Endothelial cell (in vitro differentiated cells): ENCODE measurements around the gene BCAS1. TPM values are rescaled to one million over a fixed set of nuclear protein-coding genes. Genes with fewer than 3 reads are reported as not detected.

ENCODE experiments used
- DNase-seq: peaks from one replicate; pipeline ENCODE4 v3.0.0; 2021; ENCODE audit warnings: low spot score
- H3K27ac Mint-ChIP-seq: one replicate; pipeline ENCODE4 v1.8.0; 2021; ENCODE audit warnings: mixed read lengths, inconsistent platforms; ENCODE audit not compliant: unreplicated experiment
- H3K27me3 Mint-ChIP-seq: one replicate; pipeline ENCODE4 v1.8.0; 2021; ENCODE audit warnings: mild to moderate bottlenecking, moderate library complexity, mixed read lengths, inconsistent platforms; ENCODE audit not compliant: unreplicated experiment
- H3K36me3 Mint-ChIP-seq: one replicate; pipeline ENCODE4 v1.8.0; 2021; ENCODE audit warnings: mild to moderate bottlenecking, low read depth, mixed read lengths, inconsistent platforms; ENCODE audit not compliant: unreplicated experiment
- H3K4me1 Mint-ChIP-seq: one replicate; pipeline ENCODE4 v1.8.0; 2021; ENCODE audit warnings: mild to moderate bottlenecking, mixed read lengths, inconsistent platforms; ENCODE audit not compliant: unreplicated experiment
- H3K4me3 Mint-ChIP-seq: one replicate; pipeline ENCODE4 v1.8.0; 2021; ENCODE audit warnings: mild to moderate bottlenecking, mixed read lengths, inconsistent platforms; ENCODE audit not compliant: unreplicated experiment
- H3K9me3 Mint-ChIP-seq: one replicate; pipeline ENCODE4 v1.8.0; 2021; ENCODE audit warnings: mixed read lengths, inconsistent platforms; ENCODE audit not compliant: unreplicated experiment
- total RNA-seq: library from RNA; stranded (reverse); fragmentation: NEBNext Ultra II Directional; extraction: Animal tissue kit (Norgen Biotek cat#: 25700); gene quantifications from one replicate; pipeline ENCODE4 v1.2.1, GENCODE V29; 2021; ENCODE audit not compliant: unreplicated experiment
- TF ChIP-seq, protein P1 (sequence below): fragments of 200-600 bp; sonication (generic); IDR thresholded peaks from one replicate; pipeline ENCODE4 v1.5.0; 2021; ENCODE audit warnings: antibody characterized with exemption; ENCODE audit not compliant: unreplicated experiment

Gene BCAS1
- total RNA-seq, 1 donor from 2014 or later = 0.05 TPM

DNA sequence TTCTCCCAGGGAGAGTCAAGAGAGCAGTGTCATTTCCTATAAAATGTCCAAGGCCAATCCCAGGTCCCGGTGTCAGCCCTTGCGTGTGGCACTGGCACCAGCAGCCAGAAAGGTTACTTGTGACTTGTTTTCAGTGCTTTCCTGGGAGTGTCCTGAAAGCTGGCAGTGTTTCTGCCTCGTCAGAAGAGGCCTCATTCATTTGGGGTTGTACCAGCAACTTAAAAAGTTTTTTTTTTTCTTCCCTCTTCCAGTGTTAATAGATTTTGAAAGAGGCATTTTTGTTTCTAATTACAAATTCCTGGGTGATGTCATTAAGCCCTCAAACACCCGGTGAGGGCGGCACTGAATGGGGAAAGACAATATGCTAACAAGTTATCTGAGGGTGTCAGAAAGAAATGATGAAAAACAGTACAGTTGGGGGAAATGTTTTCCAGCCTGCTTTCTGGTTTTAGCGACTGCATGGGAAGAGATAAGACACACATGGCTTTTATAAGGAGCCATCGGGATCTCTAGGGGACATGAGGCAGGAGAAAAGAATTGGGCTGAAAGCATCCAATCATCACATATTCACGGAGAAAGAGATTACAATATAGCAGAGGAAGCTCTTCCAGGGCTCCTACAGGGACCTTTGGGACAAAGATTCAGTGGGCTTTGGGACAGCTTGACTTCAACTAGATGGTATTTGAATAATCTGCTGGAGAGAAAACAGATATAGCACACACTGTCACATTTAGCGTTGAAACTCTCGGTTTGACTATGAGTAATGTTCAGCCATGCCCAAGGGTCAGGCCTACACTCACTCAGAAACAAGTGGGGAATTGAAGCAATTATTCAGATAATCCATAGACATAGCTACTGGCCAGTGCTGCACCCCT, 153.0 kb downstream of the BCAS1 start:
- TF ChIP-seq, protein P1, sequence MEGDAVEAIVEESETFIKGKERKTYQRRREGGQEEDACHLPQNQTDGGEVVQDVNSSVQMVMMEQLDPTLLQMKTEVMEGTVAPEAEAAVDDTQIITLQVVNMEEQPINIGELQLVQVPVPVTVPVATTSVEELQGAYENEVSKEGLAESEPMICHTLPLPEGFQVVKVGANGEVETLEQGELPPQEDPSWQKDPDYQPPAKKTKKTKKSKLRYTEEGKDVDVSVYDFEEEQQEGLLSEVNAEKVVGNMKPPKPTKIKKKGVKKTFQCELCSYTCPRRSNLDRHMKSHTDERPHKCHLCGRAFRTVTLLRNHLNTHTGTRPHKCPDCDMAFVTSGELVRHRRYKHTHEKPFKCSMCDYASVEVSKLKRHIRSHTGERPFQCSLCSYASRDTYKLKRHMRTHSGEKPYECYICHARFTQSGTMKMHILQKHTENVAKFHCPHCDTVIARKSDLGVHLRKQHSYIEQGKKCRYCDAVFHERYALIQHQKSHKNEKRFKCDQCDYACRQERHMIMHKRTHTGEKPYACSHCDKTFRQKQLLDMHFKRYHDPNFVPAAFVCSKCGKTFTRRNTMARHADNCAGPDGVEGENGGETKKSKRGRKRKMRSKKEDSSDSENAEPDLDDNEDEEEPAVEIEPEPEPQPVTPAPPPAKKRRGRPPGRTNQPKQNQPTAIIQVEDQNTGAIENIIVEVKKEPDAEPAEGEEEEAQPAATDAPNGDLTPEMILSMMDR = no peak
- Mint-ChIP-seq H3K4me1 (peaks cover 29% of the 10 kb centered on the region), H3K27me3 (no peaks in the 10 kb centered on the region), H3K4me3 (no peak overlapping the region), H3K27ac (peak overlapping the region; percentile 70), H3K9me3 (no peaks in the 10 kb centered on the region), H3K36me3 (no peaks in the 10 kb centered on the region)
- DNase-seq = no peak

DNA sequence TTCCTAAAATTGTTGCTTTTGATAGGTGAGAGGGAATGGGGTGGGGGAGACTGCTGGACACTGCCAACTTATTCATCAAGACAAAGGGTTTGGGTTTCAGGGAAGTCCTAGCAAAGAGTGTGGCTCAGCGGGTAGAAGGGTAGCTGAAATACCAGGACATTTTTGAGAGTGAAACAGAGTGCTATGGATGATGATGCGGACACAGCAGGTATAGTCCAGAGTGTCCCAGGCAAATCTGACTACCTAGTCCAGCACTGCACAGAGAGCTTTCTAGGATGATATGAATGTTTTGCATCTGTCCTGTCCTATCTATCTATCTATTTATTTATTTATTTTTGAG, 154.3 kb downstream of the BCAS1 start:
- no peaks in the 10 kb centered on the region for H3K36me3 Mint-ChIP-seq
- H3K4me1 Mint-ChIP-seq = peaks cover 29% of the 10 kb centered on the region
- TF ChIP-seq, protein P1 = no peak
- peak overlapping the region; percentile 98 for H3K27ac Mint-ChIP-seq
- H3K27me3 Mint-ChIP-seq = no peaks in the 10 kb centered on the region
- peak overlapping the region; percentile 95 for H3K4me3 Mint-ChIP-seq
- DNase-seq = no peak
- no peaks in the 10 kb centered on the region for H3K9me3 Mint-ChIP-seq

DNA sequence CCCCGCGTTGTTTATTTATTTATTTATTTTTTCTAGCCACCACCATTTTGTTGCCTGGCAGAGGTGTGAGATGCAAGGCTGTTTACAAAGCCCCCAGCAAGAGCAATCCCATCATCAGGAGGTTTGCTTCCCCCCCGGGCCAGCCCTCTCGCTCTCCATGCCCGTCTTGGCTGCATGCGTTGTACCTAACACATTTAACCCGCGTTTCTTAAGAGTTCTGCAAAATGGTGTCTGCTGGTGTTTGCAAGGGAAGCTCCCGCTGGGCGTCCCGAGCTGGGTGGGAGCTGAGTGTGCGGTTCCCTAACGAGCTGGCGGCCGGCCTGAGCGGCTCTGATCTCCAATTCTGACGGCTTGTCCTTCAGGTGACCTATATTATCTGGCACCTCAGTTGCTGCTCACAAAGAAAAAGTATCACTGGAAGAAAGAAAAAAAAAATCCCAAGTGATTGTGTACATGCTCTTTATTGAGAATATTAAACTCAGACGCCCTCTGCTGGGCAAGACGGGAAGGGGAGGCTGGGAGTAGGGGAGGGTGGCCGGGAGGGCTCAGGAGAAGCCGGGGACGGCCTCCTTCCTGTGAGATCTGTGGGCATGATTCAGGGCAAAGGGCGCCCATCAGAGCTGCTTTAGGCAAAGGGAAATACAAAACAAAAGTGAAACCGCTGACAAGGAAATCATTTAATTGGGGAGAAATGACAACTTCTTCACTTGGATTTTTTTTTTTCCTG, 154.8 kb downstream of the BCAS1 start:
- peak overlapping the region; percentile 95 for H3K4me3 Mint-ChIP-seq
- H3K36me3 Mint-ChIP-seq = peaks cover 4% of the 10 kb centered on the region
- peak overlapping the region; percentile 98 for H3K27ac Mint-ChIP-seq
- peak; percentile 96 for DNase-seq
- no peaks in the 10 kb centered on the region for H3K27me3 Mint-ChIP-seq
- peaks cover 29% of the 10 kb centered on the region for H3K4me1 Mint-ChIP-seq
- no peaks in the 10 kb centered on the region for H3K9me3 Mint-ChIP-seq
- TF ChIP-seq, protein P1 = peak; percentile 91

DNA sequence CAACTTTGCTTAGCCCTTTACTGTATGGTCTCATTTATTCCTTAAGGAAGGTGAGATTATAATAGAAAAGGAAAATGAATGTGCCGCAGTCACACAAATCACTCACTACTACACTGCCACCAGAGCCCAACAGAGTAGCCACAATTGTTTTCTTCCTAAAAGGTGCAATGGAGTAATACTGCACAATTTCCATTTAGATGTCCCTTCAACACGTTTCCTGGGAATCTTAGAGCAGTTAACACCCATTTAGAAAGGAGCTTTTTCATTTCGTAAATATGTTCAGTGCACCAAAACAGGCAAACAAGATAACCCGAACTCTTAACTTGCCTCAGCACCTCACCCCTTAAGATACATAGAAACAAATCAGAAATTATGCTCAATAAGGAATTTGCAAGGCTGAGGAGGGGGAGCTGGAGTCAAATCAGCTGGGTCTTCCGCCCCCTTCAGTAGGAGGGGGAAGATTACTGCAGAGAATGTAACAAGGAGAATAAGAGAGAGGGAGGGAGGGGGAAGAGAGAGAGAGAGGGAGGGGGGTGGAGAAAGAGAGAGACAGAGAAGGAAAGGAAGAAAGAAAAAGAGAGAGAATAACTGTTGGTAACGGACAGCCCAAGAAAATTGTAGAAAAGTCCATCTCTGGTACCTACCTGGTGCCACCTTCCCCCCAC, 155.5 kb downstream of the BCAS1 start:
- H3K36me3 Mint-ChIP-seq = peaks cover 8% of the 10 kb centered on the region
- peak overlapping the region; percentile 95 for H3K4me3 Mint-ChIP-seq
- TF ChIP-seq, protein P1 = no peak
- DNase-seq = no peak
- H3K27ac Mint-ChIP-seq = peak overlapping the region; percentile 98
- H3K4me1 Mint-ChIP-seq = peaks cover 29% of the 10 kb centered on the region
- no peaks in the 10 kb centered on the region for H3K27me3 Mint-ChIP-seq
- H3K9me3 Mint-ChIP-seq = no peaks in the 10 kb centered on the region
